NCI-H2171 (cell line): ENCODE data around the gene AFG1L.

Experiments used
- DNase-seq: peaks from one replicate; lab custom pipeline; 2025; lab: John Stamatoyannopoulos, UW

AFG1L gene

GRCh38 chr6:108453601-108454185 lies 158.8 kb downstream of the AFG1L start:
- no peak for DNase-seq

- DNase-seq: no peak
These were observed 159.5 kb downstream of the AFG1L start for GRCh38 chr6:108454356-108454755.

GRCh38 chr6:108455688-108456087 lies 160.8 kb downstream of the AFG1L start:
- DNase-seq: no peak

- DNase-seq: no peak
These were observed 168.9 kb downstream of the AFG1L start for GRCh38 chr6:108463784-108464183.

GRCh38 chr6:108464418-108465097 lies 169.7 kb downstream of the AFG1L start:
- DNase-seq: no peak

- no peak for DNase-seq
These were observed 170.2 kb downstream of the AFG1L start for GRCh38 chr6:108465098-108465495.

GRCh38 chr6:108468346-108468745 lies 173.5 kb downstream of the AFG1L start:
- DNase-seq: no peak

- DNase-seq: no peak
These were observed 174.5 kb downstream of the AFG1L start for GRCh38 chr6:108469316-108469715.

- DNase-seq: no peak
These were observed 178.3 kb downstream of the AFG1L start for GRCh38 chr6:108473197-108473596.

GRCh38 chr6:108476376-108476775 lies 181.5 kb downstream of the AFG1L start:
- no peak for DNase-seq

GRCh38 chr6:108476847-108477430 lies 182.1 kb downstream of the AFG1L start:
- no peak for DNase-seq

- DNase-seq: no peak
These were observed 187.7 kb downstream of the AFG1L start for GRCh38 chr6:108482559-108482958.

GRCh38 chr6:108484016-108484415 lies 189.2 kb downstream of the AFG1L start:
- DNase-seq: no peak

GRCh38 chr6:108489699-108490098 lies 194.8 kb downstream of the AFG1L start:
- no peak for DNase-seq

GRCh38 chr6:108492131-108492766 lies 197.4 kb downstream of the AFG1L start:
- DNase-seq: peak; percentile 2

GRCh38 chr6:108494434-108494833 lies 199.6 kb downstream of the AFG1L start:
- no peak for DNase-seq

- peak; percentile 13 for DNase-seq
These were observed 203.0 kb downstream of the AFG1L start for GRCh38 chr6:108497883-108498282.

- DNase-seq: no peak
These were observed 206.7 kb downstream of the AFG1L start for GRCh38 chr6:108501559-108501958.

- DNase-seq: no peak
These were observed 208.0 kb downstream of the AFG1L start for GRCh38 chr6:108502832-108503231.

GRCh38 chr6:108507316-108507715 lies 212.5 kb downstream of the AFG1L start:
- no peak for DNase-seq

- no peak for DNase-seq
These were observed 215.8 kb downstream of the AFG1L start for GRCh38 chr6:108510461-108511319.
